ENCODE results near the gene TMEM115.

DNA sequence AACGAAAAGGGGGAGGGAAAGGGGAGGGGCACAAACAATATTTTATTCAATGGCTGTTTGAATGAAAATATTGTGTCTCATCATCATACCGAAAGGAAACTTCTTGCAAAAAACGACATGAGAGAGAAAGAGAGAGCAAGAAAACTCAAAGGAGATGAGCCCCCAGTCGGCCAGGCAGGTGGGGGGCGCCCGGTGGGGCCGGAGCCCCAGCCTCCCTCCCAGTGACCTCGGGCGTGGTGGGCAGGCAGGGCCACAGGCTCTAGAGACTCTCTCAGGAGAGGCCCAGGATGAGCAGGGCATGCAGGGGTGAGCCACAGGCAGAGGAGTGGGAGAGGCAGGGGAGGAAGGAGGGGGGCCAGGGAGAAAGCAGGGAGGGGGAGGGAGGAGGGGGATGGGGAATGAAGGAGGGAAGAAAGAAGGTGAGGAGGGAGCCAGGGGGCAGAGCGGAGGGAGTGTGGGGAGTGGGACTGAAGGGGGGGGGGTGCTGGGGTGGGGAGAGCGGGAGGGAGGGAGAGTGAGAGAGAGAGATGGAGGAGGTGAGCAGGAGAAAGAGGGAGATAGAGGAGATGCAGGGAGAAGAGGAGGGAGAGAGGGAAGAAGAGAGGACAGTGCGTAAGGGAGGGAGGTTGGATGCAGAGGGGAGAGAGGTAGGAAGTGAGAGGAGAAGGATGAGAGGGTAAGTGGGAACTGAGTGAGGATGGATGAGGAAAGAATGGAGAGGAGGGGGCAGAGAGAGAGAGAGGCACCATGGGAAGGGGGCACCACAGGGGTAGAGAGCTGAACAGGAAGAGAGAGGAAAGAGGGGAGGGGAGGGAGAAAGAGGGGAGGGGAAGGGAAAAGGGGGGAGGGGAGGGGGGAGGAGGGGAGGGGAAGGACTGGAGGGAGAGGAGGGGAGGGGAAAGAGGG lies 14.1 kb upstream of the TMEM115 start:
- no peak for TF ChIP-seq CTCF (IDR thresholded peaks at IDR 0.05)
- TF ChIP-seq ZFX (IDR thresholded peaks at IDR 0.05; ENCODE audit: borderline replicate concordance): no peak

All from 22Rv1 (cell line).